Stimulated activated CD4-positive, alpha-beta T cell treated with anti-CD3 and anti-CD28 coated beads, Interleukin-15, amount 100 ng/mL, for 24 hours (primary cell): ENCODE measurements around the gene FRG1.
"Not testable (repeated sequence)": the region's sequence is repeated elsewhere in the genome, so short reads cannot be mapped to it uniquely, and the experiment has no call there.

Experiments
- DNase-seq: peaks from one replicate; pipeline ENCODE4 v3.0.0-alpha.2; 2020

FRG1 gene

GRCh38 chr4:189940178-189941004, at the start of gene FRG1:
FRG1 (plus strand) TSS chr4:189940872; CDS start chr4:189941010, 138 bp downstream.
- DNase-seq, result peak; percentile 94

- no peak for DNase-seq
Observed at GRCh38 chr4:189897667-189898066, 43.0 kb upstream of the FRG1 start.

- not testable (repeated sequence) for DNase-seq
Observed at GRCh38 chr4:189899481-189900015, 41.1 kb upstream of the FRG1 start.

- peak; percentile 57 for DNase-seq
Observed at GRCh38 chr4:189904420-189905027, 36.1 kb upstream of the FRG1 start.

- no peak for DNase-seq
Observed at GRCh38 chr4:189912170-189912569, 28.5 kb upstream of the FRG1 start.

GRCh38 chr4:189917161-189917891, 23.3 kb upstream of the FRG1 start:
- no peak for DNase-seq

GRCh38 chr4:189921058-189921457, 19.6 kb upstream of the FRG1 start:
- DNase-seq, result no peak

- DNase-seq, result not testable (repeated sequence)
Observed at GRCh38 chr4:189926742-189927141, 13.9 kb upstream of the FRG1 start.

GRCh38 chr4:189941005-189941450, 356 bp downstream of the FRG1 start:
- no peak for DNase-seq

GRCh38 chr4:189942412-189942811, 1.7 kb downstream of the FRG1 start:
- DNase-seq, result not testable (repeated sequence)

- not testable (repeated sequence) for DNase-seq
Observed at GRCh38 chr4:189944077-189944476, 3.4 kb downstream of the FRG1 start.

- DNase-seq, result not testable (repeated sequence)
Observed at GRCh38 chr4:189946906-189947305, 6.2 kb downstream of the FRG1 start.

- not testable (repeated sequence) for DNase-seq
Observed at GRCh38 chr4:189948486-189948885, 7.8 kb downstream of the FRG1 start.

GRCh38 chr4:189969291-189969690, 28.6 kb downstream of the FRG1 start:
- not testable (repeated sequence) for DNase-seq

GRCh38 chr4:189973646-189974045, 33.0 kb downstream of the FRG1 start:
- DNase-seq, result no peak

GRCh38 chr4:189974056-189974455, 33.4 kb downstream of the FRG1 start:
- DNase-seq, result no peak

GRCh38 chr4:189979196-189980047, 38.8 kb downstream of the FRG1 start:
- DNase-seq, result no peak

GRCh38 chr4:189980292-189980691, 39.6 kb downstream of the FRG1 start:
- DNase-seq, result not testable (repeated sequence)

- DNase-seq, result no peak
Observed at GRCh38 chr4:189981970-189982369, 41.3 kb downstream of the FRG1 start.

GRCh38 chr4:189983916-189984526, 43.3 kb downstream of the FRG1 start:
- DNase-seq, result not testable (repeated sequence)

GRCh38 chr4:189984661-189985060, 44.0 kb downstream of the FRG1 start:
- not testable (repeated sequence) for DNase-seq
